ENCODE results near the gene PARPBP.
"Not testable (repeated sequence)": the region's sequence is repeated elsewhere in the genome, so short reads cannot be mapped to it uniquely, and the experiment has no call there.

PARPBP gene, protein sequence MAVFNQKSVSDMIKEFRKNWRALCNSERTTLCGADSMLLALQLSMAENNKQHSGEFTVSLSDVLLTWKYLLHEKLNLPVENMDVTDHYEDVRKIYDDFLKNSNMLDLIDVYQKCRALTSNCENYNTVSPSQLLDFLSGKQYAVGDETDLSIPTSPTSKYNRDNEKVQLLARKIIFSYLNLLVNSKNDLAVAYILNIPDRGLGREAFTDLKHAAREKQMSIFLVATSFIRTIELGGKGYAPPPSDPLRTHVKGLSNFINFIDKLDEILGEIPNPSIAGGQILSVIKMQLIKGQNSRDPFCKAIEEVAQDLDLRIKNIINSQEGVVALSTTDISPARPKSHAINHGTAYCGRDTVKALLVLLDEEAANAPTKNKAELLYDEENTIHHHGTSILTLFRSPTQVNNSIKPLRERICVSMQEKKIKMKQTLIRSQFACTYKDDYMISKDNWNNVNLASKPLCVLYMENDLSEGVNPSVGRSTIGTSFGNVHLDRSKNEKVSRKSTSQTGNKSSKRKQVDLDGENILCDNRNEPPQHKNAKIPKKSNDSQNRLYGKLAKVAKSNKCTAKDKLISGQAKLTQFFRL

DNA sequence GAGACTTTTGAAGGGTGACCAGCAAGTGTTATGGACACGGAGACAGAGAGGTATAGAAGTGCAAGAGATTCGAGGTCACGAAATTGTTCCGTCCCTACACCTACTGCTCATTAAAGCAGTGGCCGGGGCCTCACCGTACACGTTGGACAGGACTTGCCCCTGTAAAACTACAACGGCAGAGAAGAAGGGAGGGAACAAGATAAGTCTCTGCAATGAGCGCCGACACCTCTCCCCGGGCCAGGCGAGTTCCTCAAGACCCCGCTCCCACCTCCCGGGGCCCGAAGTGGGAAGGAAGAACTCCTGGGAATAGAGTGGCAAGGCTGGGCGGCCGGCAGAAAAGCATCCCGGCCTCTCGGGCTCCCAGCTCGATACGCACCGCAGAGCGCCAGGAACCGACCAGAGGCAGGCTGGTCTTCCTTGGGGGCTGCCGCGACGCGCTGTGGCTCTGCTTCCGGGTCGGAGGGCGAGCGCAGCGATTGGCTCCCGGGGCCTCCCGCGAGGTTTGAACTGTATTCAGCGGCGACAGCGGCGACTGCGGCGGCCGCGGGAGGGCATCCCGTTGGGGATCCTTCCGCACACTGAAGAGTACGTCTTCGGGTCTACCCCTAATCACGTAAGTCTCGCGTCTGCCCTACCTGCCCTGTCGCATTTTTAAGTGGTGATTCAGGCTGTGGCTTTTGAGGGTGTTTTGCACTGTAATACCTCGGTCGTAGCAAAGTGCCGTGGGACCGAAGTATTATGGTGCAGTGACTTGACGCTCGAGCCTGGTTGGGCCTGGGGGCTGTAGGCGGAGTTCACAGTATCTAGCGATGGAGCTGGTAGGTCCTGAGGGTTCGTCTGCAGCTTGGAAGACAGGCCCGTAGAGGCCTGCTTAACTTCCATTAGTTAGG is at the start of gene PARPBP, which contains the start of gene NUP37:
TSS of gene PARPBP (plus strand) at position 510 of the 890 bp plus-strand sequence. CDS start 3,706 bp downstream, outside the sequence.
TSS of gene NUP37 (minus strand) at position 441 of the 890 bp plus-strand sequence. CDS start 1,596 bp downstream, outside the sequence.
- DNase-seq (ENCODE audit: low read depth), result peak; percentile 80

DNA sequence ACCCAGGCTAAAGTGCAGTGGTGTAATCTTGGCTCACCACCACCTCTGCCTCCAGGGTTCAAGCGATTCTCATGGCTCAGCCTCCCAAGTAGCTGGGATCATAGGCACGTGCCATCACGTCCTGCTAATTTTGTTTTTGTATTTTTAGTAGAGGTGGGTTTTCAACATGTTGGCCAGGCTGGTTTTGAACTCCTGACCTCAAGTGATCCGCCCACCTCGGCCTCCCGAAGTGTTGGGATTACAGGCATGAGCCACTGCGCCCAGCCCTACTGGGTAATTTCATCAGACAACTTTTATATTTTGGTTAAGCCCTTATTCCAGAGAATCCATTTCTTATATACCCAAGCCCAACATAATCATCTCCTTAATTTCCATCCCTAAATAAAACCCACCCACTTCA is 47.9 kb upstream of the PARPBP start:
- not testable (repeated sequence) for DNase-seq (ENCODE audit: low read depth)

DNA sequence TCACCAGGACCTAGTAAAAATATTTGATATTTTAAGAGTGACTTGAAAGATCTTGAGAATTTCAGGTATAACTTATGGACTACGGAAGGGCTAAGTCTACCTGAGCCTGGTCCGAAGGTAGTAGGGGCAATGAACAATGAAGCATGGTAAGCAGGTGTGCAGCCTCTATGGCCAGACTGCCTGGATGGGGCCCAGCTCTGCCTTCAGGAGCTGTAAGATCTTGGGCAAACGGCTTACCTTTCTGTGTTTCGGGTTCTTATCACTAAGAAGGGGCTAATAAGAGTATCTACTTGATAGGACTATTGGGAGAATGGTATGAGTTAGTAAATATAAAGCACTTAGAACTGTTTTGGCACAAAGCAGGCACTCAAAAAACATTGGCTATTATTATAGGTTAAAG is 39.1 kb upstream of the PARPBP start:
- no peak for DNase-seq (ENCODE audit: low read depth)

DNA sequence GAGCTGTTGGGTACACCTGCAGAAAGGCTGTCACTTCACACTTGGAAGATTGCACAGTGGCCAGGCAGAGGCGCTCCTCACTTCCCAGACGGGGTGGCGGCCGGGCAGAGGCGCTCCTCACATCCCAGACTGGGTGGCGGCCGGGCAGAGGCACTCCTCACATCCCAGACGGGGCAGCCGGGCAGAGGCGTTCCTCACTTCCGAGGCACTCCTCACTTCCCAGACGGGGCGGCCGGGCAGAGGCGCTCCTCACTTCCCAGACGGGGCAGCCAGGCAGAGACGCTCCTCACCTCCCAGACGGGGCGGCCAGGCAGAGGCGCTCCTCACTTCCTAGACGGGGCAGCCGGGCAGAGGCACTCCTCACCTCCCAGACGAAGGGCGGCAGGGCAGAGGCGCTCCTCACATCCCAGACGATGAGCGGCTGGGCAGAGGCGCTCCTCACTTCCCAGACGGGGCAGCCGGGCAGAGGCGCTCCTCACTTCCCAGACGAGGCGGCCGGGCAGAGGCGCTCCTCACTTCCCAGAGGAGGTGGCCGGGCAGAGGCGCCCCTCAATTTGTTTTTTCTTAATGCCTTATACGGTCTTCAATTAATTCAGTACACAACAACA is 30.7 kb upstream of the PARPBP start:
- DNase-seq (ENCODE audit: low read depth), result not testable (repeated sequence)

DNA sequence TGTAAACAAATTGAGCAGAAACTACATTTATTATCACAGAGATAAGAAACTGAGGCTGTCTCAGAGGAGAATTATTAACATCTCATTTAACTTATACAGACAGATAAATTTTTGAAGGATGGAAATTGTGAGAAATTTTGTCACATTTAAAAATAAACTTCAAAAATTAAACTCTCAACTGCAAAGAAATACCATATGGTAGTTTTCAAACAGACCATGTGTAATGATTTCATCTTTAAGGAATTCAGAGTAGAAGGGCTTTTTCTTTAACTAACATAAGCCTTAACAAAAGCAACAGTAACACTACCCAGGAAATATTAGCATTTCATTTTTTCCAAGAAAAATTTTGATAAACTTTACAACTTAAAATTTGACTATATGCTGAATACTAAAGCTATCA is 26.7 kb upstream of the PARPBP start:
- no peak for DNase-seq (ENCODE audit: low read depth)

DNA sequence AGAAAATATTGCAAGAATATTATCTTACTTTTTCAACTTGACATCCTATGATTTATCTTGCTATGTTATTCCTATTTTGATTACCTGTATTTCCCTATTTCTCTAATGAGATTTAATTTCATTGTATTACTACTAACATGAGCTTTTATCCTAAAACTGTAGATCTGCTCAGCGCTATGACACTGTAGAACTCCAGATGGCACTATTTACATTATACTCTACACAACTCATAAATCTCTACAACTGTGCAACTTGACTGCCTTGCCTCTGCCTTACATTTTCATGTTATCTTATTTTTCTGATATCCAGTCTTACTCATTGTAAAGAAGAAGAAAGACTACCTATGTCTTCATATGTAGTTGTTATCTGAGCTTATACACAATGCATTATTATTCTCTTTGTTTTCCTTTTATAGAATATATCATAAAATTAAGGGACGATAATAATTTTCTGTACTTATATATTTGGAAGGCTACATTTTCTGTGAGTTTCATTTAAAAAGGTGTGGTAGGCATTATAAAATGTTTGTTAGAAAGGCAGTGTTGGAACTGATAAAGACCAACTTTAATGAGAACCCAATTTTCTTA is 24.2 kb upstream of the PARPBP start:
- DNase-seq (ENCODE audit: low read depth), result no peak

DNA sequence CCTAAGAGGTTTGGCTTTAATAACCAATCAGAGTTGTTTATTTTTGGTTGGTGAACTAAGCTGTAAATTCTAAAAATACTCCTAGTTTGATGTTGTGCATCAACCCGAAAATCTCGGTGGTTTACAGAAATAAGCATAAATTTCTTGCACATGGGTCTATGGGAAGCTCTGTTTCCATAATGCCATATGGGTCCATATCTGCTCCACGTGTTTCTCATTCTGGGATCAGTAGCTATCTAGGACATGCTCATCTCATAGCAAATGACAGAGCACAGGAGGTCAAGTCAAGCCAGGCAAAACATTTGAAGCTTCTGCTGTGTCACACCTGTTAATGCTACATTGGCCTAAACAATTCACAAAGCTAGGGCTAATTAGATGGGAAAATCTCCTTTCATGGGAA is 23.1 kb upstream of the PARPBP start:
- DNase-seq (ENCODE audit: low read depth), result no peak

DNA sequence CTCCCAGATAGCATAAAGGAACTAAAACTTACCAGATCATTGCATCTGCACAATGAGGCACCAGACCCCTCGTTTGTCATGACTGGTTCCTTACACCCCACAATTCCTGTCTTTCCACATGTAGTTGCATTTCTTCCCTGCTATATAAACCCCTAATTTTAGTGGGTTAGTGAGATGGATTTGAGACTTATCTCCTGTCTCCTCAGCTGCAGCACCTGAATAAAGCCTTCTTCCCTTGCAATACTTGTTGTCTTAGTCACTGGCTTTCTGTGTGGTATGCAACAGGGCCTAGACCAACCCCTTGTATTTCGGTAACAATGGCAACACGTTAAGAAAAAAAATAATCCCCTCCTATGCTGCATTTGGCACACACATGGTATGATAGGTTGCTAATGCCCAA is 13.1 kb upstream of the PARPBP start:
- no peak for DNase-seq (ENCODE audit: low read depth)

DNA sequence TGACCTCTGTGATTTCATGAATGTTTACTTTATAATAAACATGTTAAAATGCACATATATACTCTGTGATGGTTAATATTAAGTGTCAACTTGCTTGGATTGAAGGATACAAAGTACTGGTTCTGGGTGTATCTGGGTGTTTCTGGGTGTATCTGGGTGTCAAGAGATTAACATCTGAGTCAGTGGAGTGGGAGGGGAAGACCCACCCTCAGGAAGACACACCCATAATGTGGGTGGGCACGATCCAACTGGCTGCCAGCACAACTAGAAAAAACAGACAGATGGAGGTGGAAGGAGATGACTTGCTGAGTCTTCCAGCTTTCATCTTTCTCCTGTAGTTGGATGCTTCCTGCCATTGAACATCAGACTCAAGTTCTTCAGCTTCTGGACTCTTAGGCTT is 12.0 kb upstream of the PARPBP start:
- no peak for DNase-seq (ENCODE audit: low read depth)

DNA sequence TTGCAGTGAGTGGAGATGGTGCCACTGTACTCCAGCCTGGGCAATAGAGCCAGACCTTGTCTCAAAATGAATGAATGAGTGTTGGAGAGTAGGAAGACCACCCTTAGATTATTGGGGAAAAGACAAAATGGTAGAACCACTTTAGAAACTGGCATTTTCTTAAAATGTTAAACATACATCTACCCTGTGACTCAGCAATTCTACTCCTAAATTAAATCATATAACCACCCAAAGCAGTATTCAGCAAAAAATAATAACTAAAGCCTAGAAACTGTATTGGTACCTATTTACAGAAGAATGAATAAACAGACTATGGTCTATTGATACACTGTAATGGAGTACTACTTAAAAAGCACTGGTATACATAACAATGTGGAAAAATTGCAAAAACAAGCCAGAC is 9.2 kb upstream of the PARPBP start:
- DNase-seq (ENCODE audit: low read depth), result no peak

DNA sequence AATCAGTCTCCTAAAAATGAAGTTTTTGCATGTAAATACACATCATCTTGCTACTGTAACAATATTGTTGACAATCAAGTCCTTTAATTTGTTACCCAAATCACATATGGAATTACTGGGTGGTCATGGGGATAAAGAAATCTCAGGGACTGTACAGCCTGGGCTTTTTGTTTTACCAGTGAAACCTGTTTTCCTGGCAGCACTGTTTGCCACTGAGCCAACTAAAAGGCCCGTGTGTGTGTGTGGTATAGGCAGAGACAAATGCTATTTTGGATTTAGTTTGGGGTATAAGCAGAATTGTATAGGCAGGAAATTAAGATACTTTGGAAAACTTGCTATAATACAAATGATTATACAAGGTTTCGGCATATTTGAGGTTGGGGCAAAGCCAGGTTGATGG is 5.8 kb upstream of the PARPBP start:
- no peak for DNase-seq (ENCODE audit: low read depth)

DNA sequence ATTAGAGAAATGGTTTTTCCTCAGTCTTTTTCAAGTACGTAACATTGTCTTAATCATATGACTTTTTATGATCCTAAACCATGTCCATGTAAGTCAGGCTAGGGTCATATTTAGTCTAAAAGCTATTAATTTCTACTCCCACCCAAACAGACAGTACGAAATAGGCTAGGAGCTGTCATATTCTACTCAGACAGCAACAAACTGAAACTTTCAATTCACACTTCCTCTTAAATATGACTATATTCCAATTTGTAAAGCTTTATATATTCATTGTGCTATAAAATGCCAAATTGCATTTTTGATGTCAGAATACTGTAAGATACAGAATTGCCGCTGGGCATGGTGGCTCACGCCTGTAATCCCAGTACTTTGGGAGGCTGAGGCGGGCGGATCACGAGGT is 3.6 kb upstream of the PARPBP start:
- no peak for DNase-seq (ENCODE audit: low read depth)

DNA sequence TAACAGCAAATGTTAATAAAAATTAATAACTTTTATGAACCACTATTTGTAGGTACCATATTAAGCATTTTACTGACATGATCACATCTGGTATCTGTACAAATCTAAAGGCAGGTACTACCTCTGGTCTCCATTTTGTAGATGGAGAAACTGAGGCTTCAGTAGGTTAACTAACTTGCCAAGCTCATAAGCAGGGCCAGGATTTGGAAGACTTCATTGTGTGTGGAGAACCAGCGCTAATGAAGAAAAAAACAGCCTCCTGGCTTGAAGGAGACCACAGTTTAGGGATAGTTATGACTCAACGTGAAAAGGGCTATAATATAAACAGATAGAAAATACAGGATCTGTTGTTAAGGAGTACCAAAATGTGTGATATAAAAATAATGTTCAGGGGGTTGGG is 1.1 kb upstream of the PARPBP start:
- DNase-seq (ENCODE audit: low read depth), result no peak

DNA sequence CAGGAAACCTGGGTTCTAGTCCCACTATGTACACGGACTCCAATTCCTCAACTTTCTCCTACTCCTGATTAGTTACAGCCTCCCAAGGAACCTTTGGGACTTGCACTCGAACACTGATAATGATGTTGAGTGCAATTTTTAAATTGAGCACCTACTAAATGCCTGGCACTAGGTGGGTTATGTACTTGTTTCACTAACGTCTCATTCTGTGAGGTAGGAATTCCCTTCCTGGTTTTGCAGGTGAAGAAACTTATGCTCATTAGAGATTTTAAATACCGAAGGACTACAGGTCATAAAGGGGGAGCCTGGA is 536 bp downstream of the PARPBP start:
- no peak for DNase-seq (ENCODE audit: low read depth)

DNA sequence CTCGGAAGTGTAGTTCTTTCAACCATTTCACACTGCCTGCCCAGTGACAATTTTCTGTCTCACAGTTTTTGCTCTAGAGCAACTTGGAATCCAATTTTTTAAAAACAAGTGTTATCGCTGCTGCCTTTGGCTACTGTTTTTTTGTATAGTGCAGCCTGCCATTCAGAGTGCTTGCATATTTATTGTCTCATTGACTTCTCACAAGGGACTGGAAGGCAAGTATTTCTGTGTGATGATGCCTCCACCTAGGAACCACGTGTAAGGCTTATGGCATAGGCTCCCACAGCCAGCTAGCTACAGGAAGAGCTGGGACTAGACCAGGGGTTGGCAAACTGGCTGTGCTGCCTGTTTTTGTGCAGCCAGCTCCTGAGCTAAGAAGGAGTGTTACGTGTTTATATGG is 903 bp downstream of the PARPBP start:
- DNase-seq (ENCODE audit: low read depth), result no peak

DNA sequence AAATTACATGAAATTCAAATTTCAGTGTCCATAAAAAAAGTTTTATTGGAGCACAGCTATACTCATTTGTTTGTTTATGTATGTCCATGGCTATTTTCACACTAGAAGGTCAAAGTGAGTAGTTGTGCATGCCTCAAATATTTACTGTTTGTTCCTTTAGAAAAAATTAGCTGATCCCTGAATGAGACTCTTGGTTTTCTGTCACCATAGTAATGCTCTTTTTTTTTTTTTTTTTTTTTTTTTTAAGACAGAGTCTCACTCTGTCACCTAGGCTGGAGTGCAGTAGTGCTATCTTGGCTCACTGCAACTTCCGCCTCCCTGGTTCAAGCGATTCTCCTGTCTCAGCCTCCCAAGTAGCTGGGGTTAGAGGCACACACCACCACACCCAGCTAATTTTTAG is 1.3 kb downstream of the PARPBP start:
- DNase-seq (ENCODE audit: low read depth), result not testable (repeated sequence)

DNA sequence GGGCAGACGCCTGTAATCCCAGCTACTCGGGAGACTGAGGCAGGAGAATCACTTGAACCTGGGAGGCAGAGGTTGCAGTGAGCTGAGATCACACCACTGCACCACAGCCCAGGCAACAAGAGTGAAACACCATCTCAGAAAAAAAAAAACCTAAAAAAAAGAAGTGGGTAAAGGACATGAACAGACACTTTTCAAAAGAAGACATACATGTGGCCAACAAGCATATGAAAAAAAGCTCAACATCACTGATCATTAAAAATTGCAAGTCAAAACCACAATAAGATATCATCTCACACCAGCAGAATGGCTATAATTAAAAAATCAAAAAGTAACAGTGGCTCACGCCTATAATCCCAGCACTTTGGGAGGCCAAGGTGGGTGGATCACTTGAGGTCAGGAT is 10.7 kb downstream of the PARPBP start:
- DNase-seq (ENCODE audit: low read depth), result not testable (repeated sequence)

DNA sequence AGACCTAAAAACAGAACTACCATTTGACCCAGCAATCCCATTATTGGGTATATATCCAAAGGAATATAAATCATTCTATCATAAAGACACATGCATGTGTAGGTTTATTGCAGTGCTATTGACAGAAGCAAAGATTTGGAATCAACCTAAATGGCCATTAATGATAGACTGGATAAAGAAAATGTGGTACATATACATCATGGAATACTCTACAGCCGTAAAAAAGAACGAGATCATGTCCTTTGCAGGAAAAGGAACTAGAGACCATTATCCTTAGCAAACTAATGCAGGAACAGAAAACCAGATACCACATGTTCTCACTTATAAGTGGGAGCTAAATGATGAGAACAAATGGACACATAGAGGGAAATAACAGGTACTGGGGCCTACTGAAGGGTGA is 11.5 kb downstream of the PARPBP start:
- not testable (repeated sequence) for DNase-seq (ENCODE audit: low read depth)

DNA sequence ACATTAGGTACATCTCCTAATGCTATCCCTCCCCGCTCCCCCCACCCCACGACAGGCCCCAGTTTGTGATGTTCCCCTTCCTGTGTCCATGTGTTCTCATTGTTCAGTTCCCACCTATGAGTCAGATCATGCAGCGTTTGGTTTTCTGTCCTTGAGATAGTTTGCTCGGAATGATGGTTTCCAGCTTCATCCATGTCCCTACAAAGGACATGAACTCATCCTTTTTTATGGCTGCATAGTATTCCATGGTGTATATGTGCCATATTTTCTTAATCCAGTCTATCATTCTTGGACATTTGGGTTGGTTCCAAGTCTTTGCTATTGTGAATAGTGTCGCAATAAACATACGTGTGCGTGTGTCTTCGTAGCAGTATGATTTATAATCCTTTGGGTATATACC is 17.6 kb downstream of the PARPBP start:
- not testable (repeated sequence) for DNase-seq (ENCODE audit: low read depth)

DNA sequence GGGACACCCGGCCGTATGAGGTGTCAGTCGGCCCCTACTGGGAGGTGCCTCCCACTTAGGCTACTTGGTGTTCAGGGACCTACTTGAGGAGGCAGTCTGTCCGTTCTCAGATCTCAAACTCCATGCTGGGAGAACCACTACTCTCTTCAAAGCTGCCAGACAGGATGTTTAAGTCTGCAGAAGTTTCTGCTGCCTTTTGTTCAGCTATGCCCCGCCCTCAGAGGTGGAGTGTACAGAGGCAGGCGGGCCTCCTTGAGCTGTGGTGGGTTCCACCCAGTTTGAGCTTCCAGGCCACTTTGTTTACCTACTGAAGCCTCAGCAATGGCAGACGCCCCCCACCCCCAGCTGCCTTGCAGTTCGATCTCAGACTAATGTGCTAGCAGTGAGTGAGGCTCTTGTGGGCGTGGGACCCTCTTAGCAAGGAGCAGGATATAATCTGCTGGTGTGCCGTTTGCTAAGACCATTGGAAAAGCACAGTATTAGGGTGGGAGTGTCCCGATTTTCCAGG is 22.9 kb downstream of the PARPBP start:
- not testable (repeated sequence) for DNase-seq (ENCODE audit: low read depth)

DNA sequence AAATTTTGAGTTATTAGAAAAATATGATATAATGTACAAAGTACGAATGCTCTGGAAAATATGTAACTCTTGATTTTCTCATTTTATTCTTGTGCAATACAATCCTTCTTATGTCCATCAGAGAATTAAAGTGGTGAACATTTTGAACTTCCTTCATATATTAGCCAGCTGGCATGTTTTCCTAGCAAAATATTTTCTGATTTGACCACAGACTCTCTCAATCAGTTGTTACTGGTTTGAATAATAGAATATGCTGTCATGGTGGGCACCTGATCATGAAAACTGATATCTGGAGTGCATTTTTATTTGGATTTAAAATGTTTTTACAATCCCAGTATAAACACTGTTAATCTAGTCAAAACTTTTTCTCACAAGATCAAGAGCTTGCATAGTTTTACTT is 24.2 kb downstream of the PARPBP start:
- DNase-seq (ENCODE audit: low read depth), result no peak

Measured in stimulated activated CD4-positive, alpha-beta T cell treated with anti-CD3 and anti-CD28 coated beads, Interleukin-2, amount 100 ng/mL, for 4 hours (primary cell).